ENCODE data around the gene RABGAP1L.
"Not testable (repeated sequence)": the region's sequence is repeated elsewhere in the genome, so short reads cannot be mapped to it uniquely, and the experiment has no call there.

The RABGAP1L gene

GRCh38 chr1:174242856-174243255, 83.5 kb downstream of the RABGAP1L start:
- H3K27me3 ChIP-seq (replicated peaks; ENCODE audit: control insufficient read depth, insufficient read depth, low read length) = no peaks in the 10 kb centered on the region
- DNase-seq (ENCODE audit: extremely low read depth, insufficient read length) = no peak
- no peak for TF ChIP-seq CTCF (IDR thresholded peaks at IDR 0.05; ENCODE audit: insufficient read depth, low read length, poor library complexity, severe bottlenecking)
- peaks cover 9% of the 10 kb centered on the region for H3K36me3 ChIP-seq (ENCODE audit: control insufficient read depth, insufficient read depth, low read length)
- H3K4me3 ChIP-seq (replicated peaks; ENCODE audit: low read depth, low read length) = no peak overlapping the region

GRCh38 chr1:174243451-174244000, 84.2 kb downstream of the RABGAP1L start:
- TF ChIP-seq CTCF (IDR thresholded peaks at IDR 0.05; ENCODE audit: insufficient read depth, low read length, poor library complexity, severe bottlenecking) = no peak
- no peak for DNase-seq (ENCODE audit: extremely low read depth, insufficient read length)
- Histone ChIP-seq H3K36me3 (ENCODE audit: control insufficient read depth, insufficient read depth, low read length) (peaks cover 9% of the 10 kb centered on the region), H3K4me3 (replicated peaks; ENCODE audit: low read depth, low read length) (no peak overlapping the region), H3K27me3 (replicated peaks; ENCODE audit: control insufficient read depth, insufficient read depth, low read length) (no peaks in the 10 kb centered on the region)

- Histone ChIP-seq H3K27me3 (replicated peaks; ENCODE audit: control insufficient read depth, insufficient read depth, low read length) (no peaks in the 10 kb centered on the region), H3K4me3 (replicated peaks; ENCODE audit: low read depth, low read length) (no peak overlapping the region), H3K36me3 (ENCODE audit: control insufficient read depth, insufficient read depth, low read length) (peaks cover 9% of the 10 kb centered on the region)
- DNase-seq (ENCODE audit: extremely low read depth, insufficient read length) = no peak
- TF ChIP-seq CTCF (IDR thresholded peaks at IDR 0.05; ENCODE audit: insufficient read depth, low read length, poor library complexity, severe bottlenecking) = no peak
Measured at GRCh38 chr1:174244017-174244416, 84.7 kb downstream of the RABGAP1L start.

DNA sequence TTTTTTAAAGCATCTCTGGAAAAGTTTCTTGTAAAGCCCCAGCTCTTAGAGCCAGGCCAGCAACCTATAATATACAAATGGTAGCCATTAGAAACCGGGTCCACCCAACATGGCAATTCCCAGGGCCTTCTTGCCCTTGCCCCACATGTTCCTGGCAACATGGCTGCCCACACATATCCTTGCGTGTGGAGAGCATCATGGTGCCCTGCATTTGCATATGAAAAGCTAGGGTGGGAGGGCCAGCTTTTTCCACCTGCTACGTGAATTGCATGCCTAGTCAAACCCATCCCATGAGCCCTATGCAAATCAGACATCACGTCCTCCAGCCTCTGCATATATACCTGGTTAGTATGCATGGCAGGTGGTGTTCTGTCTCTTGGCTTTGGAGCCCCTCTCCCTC, 88.2 kb downstream of the RABGAP1L start:
- Histone ChIP-seq H3K27me3 (replicated peaks; ENCODE audit: control insufficient read depth, insufficient read depth, low read length) (no peaks in the 10 kb centered on the region), H3K4me3 (replicated peaks; ENCODE audit: low read depth, low read length) (no peak overlapping the region), H3K36me3 (ENCODE audit: control insufficient read depth, insufficient read depth, low read length) (peaks cover 8% of the 10 kb centered on the region)
- no peak for TF ChIP-seq CTCF (IDR thresholded peaks at IDR 0.05; ENCODE audit: insufficient read depth, low read length, poor library complexity, severe bottlenecking)
- no peak for DNase-seq (ENCODE audit: extremely low read depth, insufficient read length)

GRCh38 chr1:174248041-174248440, 88.7 kb downstream of the RABGAP1L start:
- no peaks in the 10 kb centered on the region for H3K27me3 ChIP-seq (replicated peaks; ENCODE audit: control insufficient read depth, insufficient read depth, low read length)
- no peak for TF ChIP-seq CTCF (IDR thresholded peaks at IDR 0.05; ENCODE audit: insufficient read depth, low read length, poor library complexity, severe bottlenecking)
- H3K36me3 ChIP-seq (ENCODE audit: control insufficient read depth, insufficient read depth, low read length) = peaks cover 8% of the 10 kb centered on the region
- H3K4me3 ChIP-seq (replicated peaks; ENCODE audit: low read depth, low read length) = no peak overlapping the region
- DNase-seq (ENCODE audit: extremely low read depth, insufficient read length) = no peak

DNA sequence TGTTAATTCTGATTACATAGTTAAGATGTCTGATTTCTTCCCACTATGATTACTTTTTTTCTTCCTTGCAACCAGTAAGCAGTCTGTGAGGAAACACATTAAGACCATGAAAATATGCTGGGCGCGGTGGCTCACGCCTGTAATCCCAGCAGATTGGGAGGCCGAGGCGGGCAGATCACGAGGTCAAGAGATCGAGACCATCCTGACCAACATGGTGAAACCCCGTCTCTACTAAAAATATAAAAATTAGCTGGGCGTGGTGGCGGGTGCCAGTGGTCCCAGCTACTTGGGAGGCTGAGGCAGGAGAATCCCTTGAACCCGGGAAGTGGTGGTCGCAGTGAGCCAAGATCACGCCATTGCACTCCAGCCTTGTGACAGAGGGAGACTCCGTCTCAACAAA, 97.1 kb downstream of the RABGAP1L start:
- not testable (repeated sequence) for H3K27me3 ChIP-seq (replicated peaks; ENCODE audit: control insufficient read depth, insufficient read depth, low read length); H3K4me3 ChIP-seq (replicated peaks; ENCODE audit: low read depth, low read length); H3K36me3 ChIP-seq (ENCODE audit: control insufficient read depth, insufficient read depth, low read length); DNase-seq (ENCODE audit: extremely low read depth, insufficient read length)

Data from GM06990 (cell line).